Trophoblast cell (in vitro differentiated cells and primary cell): ENCODE results near the gene NPR3.

Experiments
- DNase-seq, 2 donors: peaks; one replicate each; pipeline ENCODE4 v3.0.0-alpha.2; 2016
- H2AFZ ChIP-seq: 2 replicates; pipeline ENCODE4 v1.6.1; 2013; ENCODE audit warnings: low read length, moderate library complexity, mild to moderate bottlenecking; ENCODE audit not compliant: insufficient read depth, poor library complexity
- H2AK5ac ChIP-seq: 2 replicates; pipeline ENCODE4 v1.6.1; 2013; ENCODE audit warnings: mild to moderate bottlenecking, low read length
- H2BK120ac ChIP-seq: 2 replicates; pipeline ENCODE4 v1.6.1; 2013; ENCODE audit warnings: low read length, mild to moderate bottlenecking, moderate library complexity; ENCODE audit not compliant: insufficient read depth, poor library complexity
- H2BK12ac ChIP-seq: 2 replicates; pipeline ENCODE4 v1.6.1; 2013; ENCODE audit warnings: mild to moderate bottlenecking, low read length, moderate library complexity
- H2BK5ac ChIP-seq: 2 replicates; pipeline ENCODE4 v1.6.1; 2013; ENCODE audit warnings: low read length, low read depth, moderate library complexity, mild to moderate bottlenecking; ENCODE audit not compliant: poor library complexity
- H3K14ac ChIP-seq: 2 replicates; pipeline ENCODE4 v1.6.1; 2013; ENCODE audit warnings: mild to moderate bottlenecking, low read length
- H3K18ac ChIP-seq: 2 replicates; pipeline ENCODE4 v1.6.1; 2013; ENCODE audit warnings: mild to moderate bottlenecking, low read length
- H3K23ac ChIP-seq: 2 replicates; pipeline ENCODE4 v1.6.1; 2013; ENCODE audit warnings: low read length
- H3K27ac ChIP-seq: 2 replicates; pipeline ENCODE4 v1.5.1; 2013; ENCODE audit warnings: low read depth, mild to moderate bottlenecking, inconsistent platforms, low read length, moderate library complexity
- H3K27me3 ChIP-seq: 2 replicates; pipeline ENCODE4 v1.6.1; 2013; ENCODE audit warnings: inconsistent platforms, mild to moderate bottlenecking, low read length, moderate library complexity; ENCODE audit not compliant: insufficient read depth
- H3K36me3 ChIP-seq, 2 experiments: 1 replicate in 1 of 2; 2 replicates in 1 of 2; pipeline ENCODE4 v1.6.1; 2013; ENCODE audit warnings: low read length in 2 of 2, mild to moderate bottlenecking in 2 of 2, moderate library complexity in 1 of 2; ENCODE audit not compliant: insufficient read depth in 2 of 2, control insufficient read depth in 1 of 2
- H3K4ac ChIP-seq: 2 replicates; pipeline ENCODE4 v1.6.1; 2013; ENCODE audit warnings: low read depth, mild to moderate bottlenecking, low read length, moderate library complexity
- H3K4me1 ChIP-seq, 2 experiments: 1 replicate in 1 of 2; 2 replicates in 1 of 2; pipeline ENCODE4 v1.6.1; 2013; ENCODE audit warnings: low read length in 2 of 2, mild to moderate bottlenecking in 2 of 2, moderate library complexity in 1 of 2; ENCODE audit not compliant: insufficient read depth in 2 of 2, control insufficient read depth in 1 of 2
- H3K4me2 ChIP-seq: 2 replicates; pipeline ENCODE4 v1.6.1; 2013; ENCODE audit warnings: inconsistent platforms, mild to moderate bottlenecking, low read length, moderate library complexity
- H3K4me3 ChIP-seq: 2 replicates; pipeline ENCODE4 v1.5.1; 2013; ENCODE audit warnings: mild to moderate bottlenecking, low read depth, low read length, inconsistent platforms
- H3K79me1 ChIP-seq: one replicate; pipeline ENCODE4 v1.6.1; 2013; ENCODE audit warnings: low read length
- H3K79me2 ChIP-seq: 2 replicates; pipeline ENCODE4 v1.6.1; 2013; ENCODE audit warnings: low read length, mild to moderate bottlenecking; ENCODE audit not compliant: control insufficient read depth, insufficient read depth, poor library complexity
- H3K9ac ChIP-seq: 2 replicates; pipeline ENCODE4 v1.6.1; 2013; ENCODE audit warnings: mild to moderate bottlenecking, low read length
- H3K9me3 ChIP-seq: 2 replicates; pipeline ENCODE4 v1.6.1; 2013; ENCODE audit warnings: low read depth, mild to moderate bottlenecking, control low read depth, inconsistent platforms, low read length; ENCODE audit not compliant: insufficient read depth
- H4K12ac ChIP-seq: 2 replicates; pipeline ENCODE4 v1.6.1; 2013; ENCODE audit warnings: low read depth, mild to moderate bottlenecking, low read length, moderate library complexity
- H4K8ac ChIP-seq: 2 replicates; pipeline ENCODE4 v1.6.1; 2013; ENCODE audit warnings: low read depth, mild to moderate bottlenecking, low read length, moderate library complexity
- H4K91ac ChIP-seq: one replicate; pipeline ENCODE4 v1.6.1; 2013; ENCODE audit warnings: low read depth, mild to moderate bottlenecking, low read length, moderate library complexity
- WGBS: extraction: QIAGEN DNeasy Blood & Tissue Kit; methylation state at CpG from one replicate; pipeline ENCODE4 v1.1.7; 2013; ENCODE audit warnings: missing lambda C conversion rate; ENCODE audit not compliant: insufficient read length, insufficient coverage; ENCODE audit errors: extremely low coverage; 5-methylcytosine and 5-hydroxymethylcytosine counted together

NPR3 gene

DNA sequence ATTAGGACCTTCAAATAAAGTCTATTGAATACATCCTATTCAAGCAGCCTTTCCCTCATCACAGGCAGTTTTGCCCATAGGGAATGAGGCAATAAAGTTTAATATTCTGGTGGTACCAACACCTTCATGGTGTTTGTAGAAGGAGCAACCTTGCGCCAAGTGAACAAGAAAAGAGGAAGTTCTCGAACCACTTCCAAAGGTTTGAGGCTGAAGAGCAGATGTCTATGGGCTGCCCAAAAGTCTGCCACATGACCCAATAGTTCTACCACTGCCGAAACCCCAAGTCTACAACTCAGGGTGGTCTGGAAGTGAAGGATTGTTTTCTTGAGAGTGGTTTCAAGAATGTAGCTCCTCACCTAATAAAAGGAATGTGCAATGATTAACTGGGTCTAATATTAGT is 123.1 kb downstream of the NPR3 start:
- H3K4ac ChIP-seq, result no peak overlapping the region
- no peak overlapping the region for H4K8ac ChIP-seq
- H2BK5ac ChIP-seq, result no peak overlapping the region
- no peak overlapping the region for H2AFZ ChIP-seq
- DNase-seq, result no peak
- H4K12ac ChIP-seq, result no peak overlapping the region
- H4K91ac ChIP-seq, result no peak overlapping the region
- no CpG with 5 or more reads among the region's 3 CpGs for WGBS
- no peak overlapping the region for H2AK5ac ChIP-seq
- no peak overlapping the region for H3K18ac ChIP-seq
- no peak overlapping the region for H2BK12ac ChIP-seq
- no peaks in the 10 kb centered on the region for H3K27me3 ChIP-seq
- no peak overlapping the region for H2BK120ac ChIP-seq
- no peaks in the 10 kb centered on the region for H3K36me3 ChIP-seq
- no peak overlapping the region for H3K4me2 ChIP-seq
- H3K9ac ChIP-seq, result no peak overlapping the region
- H3K27ac ChIP-seq, result no peak overlapping the region
- no peaks in the 10 kb centered on the region for H3K79me1 ChIP-seq
- no peaks in the 10 kb centered on the region for H3K79me2 ChIP-seq
- no peak overlapping the region for H3K23ac ChIP-seq
- H3K9me3 ChIP-seq, result no peaks in the 10 kb centered on the region
- no peak overlapping the region for H3K14ac ChIP-seq
- no peak overlapping the region for H3K4me3 ChIP-seq
- no peaks in the 10 kb centered on the region for H3K4me1 ChIP-seq

DNA sequence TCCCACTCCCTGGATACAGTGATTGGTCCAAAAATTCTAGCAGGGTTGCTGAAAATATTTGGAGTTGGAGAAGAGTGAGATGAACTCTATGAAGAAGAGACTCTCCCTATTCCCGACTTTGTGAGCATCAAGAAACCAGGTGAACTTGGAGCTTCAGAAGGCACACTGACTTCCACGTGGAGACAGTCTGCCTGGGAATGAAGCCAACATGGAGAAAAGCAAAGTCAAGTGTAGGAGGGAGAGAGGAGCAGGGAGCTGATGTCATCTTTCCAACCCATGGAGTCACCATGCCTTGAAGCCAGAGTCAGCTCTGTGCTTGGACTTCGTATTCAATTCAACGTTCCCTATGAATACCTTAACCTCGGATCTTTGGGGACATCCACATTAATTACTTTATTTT is 125.1 kb downstream of the NPR3 start:
- Histone ChIP-seq H3K4me2 (no peak overlapping the region), H3K36me3 (no peaks in the 10 kb centered on the region), H3K23ac (no peak overlapping the region), H3K79me1 (no peaks in the 10 kb centered on the region), H2BK120ac (no peak overlapping the region), H4K8ac (no peak overlapping the region), H2AFZ (no peak overlapping the region), H3K9ac (no peak overlapping the region), H3K79me2 (no peaks in the 10 kb centered on the region), H3K4me1 (no peaks in the 10 kb centered on the region), H3K4me3 (no peak overlapping the region), H2BK5ac (no peak overlapping the region), H3K27ac (no peak overlapping the region), H3K9me3 (no peaks in the 10 kb centered on the region), H3K18ac (no peak overlapping the region), H2BK12ac (no peak overlapping the region), H2AK5ac (no peak overlapping the region), H3K4ac (no peak overlapping the region), H4K91ac (no peak overlapping the region), H3K14ac (no peak overlapping the region), H4K12ac (no peak overlapping the region), H3K27me3 (no peaks in the 10 kb centered on the region)
- DNase-seq, result no peak
- WGBS, result no CpG with 5 or more reads among the region's 5 CpGs

DNA sequence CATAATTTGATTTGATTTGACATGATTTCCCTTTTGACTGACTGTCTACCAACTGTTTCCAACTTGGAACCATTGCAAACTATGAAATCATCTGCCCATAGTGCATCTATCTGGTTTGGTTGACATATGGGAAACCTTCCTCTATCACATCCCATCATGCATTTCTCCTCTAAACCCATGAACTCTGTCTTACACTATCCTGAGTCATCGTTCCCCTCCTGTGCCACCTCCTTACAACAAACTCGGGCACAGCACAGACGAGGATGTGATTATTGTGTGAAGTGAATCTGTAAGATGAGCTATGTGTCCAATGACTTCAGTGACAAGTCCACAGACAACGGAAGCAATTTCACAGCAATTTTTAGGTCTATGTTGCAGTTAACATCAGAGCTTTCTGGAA is 126.1 kb downstream of the NPR3 start:
- Histone ChIP-seq H3K27me3 (no peaks in the 10 kb centered on the region), H3K4me1 (no peaks in the 10 kb centered on the region), H3K14ac (no peak overlapping the region)

DNA sequence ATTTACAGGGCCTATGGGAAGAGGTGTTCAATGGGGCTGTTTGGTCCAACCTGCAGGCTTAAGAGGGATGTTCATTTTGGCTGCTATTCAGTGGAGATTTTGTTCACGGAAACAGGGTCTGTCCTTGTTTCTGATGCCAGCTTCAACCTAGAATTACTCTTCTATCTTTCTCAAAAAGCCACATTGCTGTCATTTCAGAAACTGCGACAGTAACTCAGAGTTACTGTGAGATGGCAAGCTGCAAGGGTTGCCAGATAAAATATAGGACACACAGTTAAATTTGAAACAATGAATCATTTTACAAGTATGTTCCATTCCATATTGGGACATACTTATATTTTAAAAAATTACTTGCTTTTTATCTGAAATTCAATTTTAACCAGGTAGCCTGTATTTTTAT is 128.0 kb downstream of the NPR3 start:
- Histone ChIP-seq H2AK5ac (no peak overlapping the region), H4K8ac (no peak overlapping the region), H3K4me2 (no peak overlapping the region), H2AFZ (no peak overlapping the region), H3K27me3 (no peaks in the 10 kb centered on the region), H3K9ac (no peak overlapping the region), H2BK120ac (no peak overlapping the region), H3K4me3 (no peak overlapping the region), H3K4ac (no peak overlapping the region), H3K23ac (no peak overlapping the region), H3K18ac (no peak overlapping the region), H3K9me3 (no peaks in the 10 kb centered on the region), H3K36me3 (no peaks in the 10 kb centered on the region), H3K79me1 (no peaks in the 10 kb centered on the region), H3K79me2 (no peaks in the 10 kb centered on the region), H2BK12ac (no peak overlapping the region), H4K12ac (no peak overlapping the region), H4K91ac (no peak overlapping the region), H3K4me1 (peaks cover 0 to 2% of the 10 kb centered on the region in 2 experiments), H3K14ac (no peak overlapping the region), H2BK5ac (no peak overlapping the region), H3K27ac (no peak overlapping the region)
- DNase-seq, result no peak
- no CpG with 5 or more reads among the region's 2 CpGs for WGBS

More for the DNA sequence above, 126.1 kb downstream of the NPR3 start:
- H2AFZ ChIP-seq, result no peak overlapping the region
- H3K4ac ChIP-seq, result no peak overlapping the region
- H3K4me3 ChIP-seq, result no peak overlapping the region
- no peak for DNase-seq
- H3K79me2 ChIP-seq, result no peaks in the 10 kb centered on the region
- no peak overlapping the region for H2AK5ac ChIP-seq
- H3K79me1 ChIP-seq, result no peaks in the 10 kb centered on the region
- H2BK120ac ChIP-seq, result no peak overlapping the region
- WGBS, result no CpG with 5 or more reads among the region's 4 CpGs
- H3K36me3 ChIP-seq, result no peaks in the 10 kb centered on the region
- H4K91ac ChIP-seq, result no peak overlapping the region
- no peak overlapping the region for H2BK12ac ChIP-seq
- no peak overlapping the region for H4K8ac ChIP-seq
- no peak overlapping the region for H3K18ac ChIP-seq
- H3K4me2 ChIP-seq, result no peak overlapping the region
- no peak overlapping the region for H4K12ac ChIP-seq
- no peak overlapping the region for H2BK5ac ChIP-seq
- no peaks in the 10 kb centered on the region for H3K9me3 ChIP-seq
- H3K9ac ChIP-seq, result no peak overlapping the region
- no peak overlapping the region for H3K23ac ChIP-seq
- no peak overlapping the region for H3K27ac ChIP-seq
